PFSK-1 (cell line): ENCODE measurements around the gene ZSWIM6.

Source experiments
- FOXP2 ChIP-seq: optimal IDR thresholded peaks from 2 replicates; pipeline ENCODE3; 2011; ENCODE audit warnings: borderline replicate concordance, control low read depth, inconsistent platforms; ENCODE audit not compliant: insufficient read depth; ENCODE audit errors: extremely low read length, extremely low read depth
- POLR2AphosphoS5 ChIP-seq: IDR thresholded peaks from 2 replicates; pipeline ENCODE4 v1.6.1; 2012; ENCODE audit warnings: low read depth, mild to moderate bottlenecking, control low read depth, low read length, moderate library complexity
- SIN3A ChIP-seq: IDR thresholded peaks from 2 replicates; pipeline ENCODE4 v1.6.1; 2012; ENCODE audit warnings: mild to moderate bottlenecking, low read length, moderate library complexity, borderline replicate concordance; ENCODE audit not compliant: insufficient read depth
- TAF1 ChIP-seq: IDR thresholded peaks from 2 replicates; pipeline ENCODE4 v1.6.1; 2012; ENCODE audit warnings: low read length, control low read depth, borderline replicate concordance; ENCODE audit not compliant: insufficient read depth
- TF ChIP-seq, protein P1 (sequence below), 2 experiments: IDR thresholded peaks; 2 replicates each; pipeline versions ENCODE4 v1.6.1 to v1.8.0; 2011 to 2012; ENCODE audit warnings: low read depth in 2 of 2, low read length in 2 of 2, control low read depth in 1 of 2, inconsistent platforms in 1 of 2, mild to moderate bottlenecking in 1 of 2, moderate library complexity in 1 of 2; ENCODE audit not compliant: insufficient read depth in 1 of 2

The ZSWIM6 gene

DNA sequence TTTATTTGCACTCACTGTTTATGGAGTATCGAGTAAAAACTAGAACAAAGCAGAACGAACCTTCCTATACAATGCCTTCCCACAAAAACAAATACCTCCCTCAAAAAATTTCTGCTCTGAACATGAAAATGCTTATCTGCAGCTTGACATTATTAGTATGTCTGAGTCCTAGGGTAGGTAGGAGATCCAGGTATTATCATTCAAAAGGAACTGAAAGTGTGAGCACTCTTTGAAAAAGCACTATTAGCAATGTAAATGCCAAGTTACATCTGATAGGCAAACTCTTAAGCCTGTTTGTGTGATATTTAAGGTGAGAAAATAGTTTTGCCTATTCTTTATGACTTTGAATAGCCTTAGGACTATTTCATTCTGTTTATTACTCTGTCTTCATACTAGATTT lies 47.6 kb downstream of the ZSWIM6 start:
- TF ChIP-seq FOXP2 (no peak), TAF1 (no peak), SIN3A (no peak), POLR2AphosphoS5 (no peak)
- TF ChIP-seq, protein P1, sequence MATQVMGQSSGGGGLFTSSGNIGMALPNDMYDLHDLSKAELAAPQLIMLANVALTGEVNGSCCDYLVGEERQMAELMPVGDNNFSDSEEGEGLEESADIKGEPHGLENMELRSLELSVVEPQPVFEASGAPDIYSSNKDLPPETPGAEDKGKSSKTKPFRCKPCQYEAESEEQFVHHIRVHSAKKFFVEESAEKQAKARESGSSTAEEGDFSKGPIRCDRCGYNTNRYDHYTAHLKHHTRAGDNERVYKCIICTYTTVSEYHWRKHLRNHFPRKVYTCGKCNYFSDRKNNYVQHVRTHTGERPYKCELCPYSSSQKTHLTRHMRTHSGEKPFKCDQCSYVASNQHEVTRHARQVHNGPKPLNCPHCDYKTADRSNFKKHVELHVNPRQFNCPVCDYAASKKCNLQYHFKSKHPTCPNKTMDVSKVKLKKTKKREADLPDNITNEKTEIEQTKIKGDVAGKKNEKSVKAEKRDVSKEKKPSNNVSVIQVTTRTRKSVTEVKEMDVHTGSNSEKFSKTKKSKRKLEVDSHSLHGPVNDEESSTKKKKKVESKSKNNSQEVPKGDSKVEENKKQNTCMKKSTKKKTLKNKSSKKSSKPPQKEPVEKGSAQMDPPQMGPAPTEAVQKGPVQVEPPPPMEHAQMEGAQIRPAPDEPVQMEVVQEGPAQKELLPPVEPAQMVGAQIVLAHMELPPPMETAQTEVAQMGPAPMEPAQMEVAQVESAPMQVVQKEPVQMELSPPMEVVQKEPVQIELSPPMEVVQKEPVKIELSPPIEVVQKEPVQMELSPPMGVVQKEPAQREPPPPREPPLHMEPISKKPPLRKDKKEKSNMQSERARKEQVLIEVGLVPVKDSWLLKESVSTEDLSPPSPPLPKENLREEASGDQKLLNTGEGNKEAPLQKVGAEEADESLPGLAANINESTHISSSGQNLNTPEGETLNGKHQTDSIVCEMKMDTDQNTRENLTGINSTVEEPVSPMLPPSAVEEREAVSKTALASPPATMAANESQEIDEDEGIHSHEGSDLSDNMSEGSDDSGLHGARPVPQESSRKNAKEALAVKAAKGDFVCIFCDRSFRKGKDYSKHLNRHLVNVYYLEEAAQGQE (IDR thresholded peaks at IDR 0.05; ENCODE audit: insufficient read depth in 1 of 2, low read depth in 2 of 2, low read length in 2 of 2): no peak

DNA sequence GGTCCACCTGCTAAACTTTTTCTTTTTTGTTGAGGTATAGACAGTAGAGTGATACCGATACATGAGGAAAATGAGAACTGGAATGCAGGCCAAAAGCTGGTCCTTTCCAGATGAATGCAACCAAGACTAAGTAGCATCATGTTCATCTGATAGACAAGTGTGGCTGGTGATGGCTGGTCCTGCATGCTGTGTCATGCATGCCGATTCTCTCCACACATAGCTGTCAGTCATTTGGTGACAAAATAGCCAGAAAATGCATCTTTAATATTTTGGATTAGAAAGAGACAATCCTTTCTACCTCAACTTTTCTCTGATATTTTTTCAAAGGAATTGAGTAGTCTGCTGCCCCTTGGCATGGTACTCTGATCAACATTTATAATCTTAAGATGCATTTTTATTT lies 49.9 kb downstream of the ZSWIM6 start:
- TF ChIP-seq, protein P1 (IDR thresholded peaks at IDR 0.05; ENCODE audit: insufficient read depth in 1 of 2, low read depth in 2 of 2, low read length in 2 of 2): no peak
- no peak for TF ChIP-seq SIN3A
- no peak for TF ChIP-seq FOXP2
- no peak for TF ChIP-seq POLR2AphosphoS5
- no peak for TF ChIP-seq TAF1

DNA sequence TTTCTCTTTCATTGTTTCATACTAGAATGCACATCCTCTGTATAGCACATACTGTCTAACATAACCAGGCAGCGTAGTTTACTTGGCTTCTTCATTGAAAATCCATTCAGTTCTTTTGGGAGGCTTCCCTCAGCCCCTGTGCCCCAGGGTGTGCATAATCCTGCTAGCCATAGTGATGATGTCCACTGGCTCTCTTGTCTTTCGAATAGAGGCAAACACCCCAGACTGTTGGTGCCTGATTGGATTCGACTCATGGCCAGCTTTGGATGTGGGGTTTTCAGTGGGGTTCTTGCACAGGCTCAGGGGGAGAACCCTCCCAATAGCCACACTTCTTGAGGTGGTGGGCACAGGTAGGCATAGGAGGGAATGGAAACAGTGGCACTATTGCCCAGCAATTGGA lies 53.6 kb downstream of the ZSWIM6 start:
- TF ChIP-seq, protein P1 (IDR thresholded peaks at IDR 0.05; ENCODE audit: insufficient read depth in 1 of 2, low read depth in 2 of 2, low read length in 2 of 2): no peak
- TF ChIP-seq POLR2AphosphoS5 (no peak), SIN3A (no peak), TAF1 (no peak), FOXP2 (no peak)

DNA sequence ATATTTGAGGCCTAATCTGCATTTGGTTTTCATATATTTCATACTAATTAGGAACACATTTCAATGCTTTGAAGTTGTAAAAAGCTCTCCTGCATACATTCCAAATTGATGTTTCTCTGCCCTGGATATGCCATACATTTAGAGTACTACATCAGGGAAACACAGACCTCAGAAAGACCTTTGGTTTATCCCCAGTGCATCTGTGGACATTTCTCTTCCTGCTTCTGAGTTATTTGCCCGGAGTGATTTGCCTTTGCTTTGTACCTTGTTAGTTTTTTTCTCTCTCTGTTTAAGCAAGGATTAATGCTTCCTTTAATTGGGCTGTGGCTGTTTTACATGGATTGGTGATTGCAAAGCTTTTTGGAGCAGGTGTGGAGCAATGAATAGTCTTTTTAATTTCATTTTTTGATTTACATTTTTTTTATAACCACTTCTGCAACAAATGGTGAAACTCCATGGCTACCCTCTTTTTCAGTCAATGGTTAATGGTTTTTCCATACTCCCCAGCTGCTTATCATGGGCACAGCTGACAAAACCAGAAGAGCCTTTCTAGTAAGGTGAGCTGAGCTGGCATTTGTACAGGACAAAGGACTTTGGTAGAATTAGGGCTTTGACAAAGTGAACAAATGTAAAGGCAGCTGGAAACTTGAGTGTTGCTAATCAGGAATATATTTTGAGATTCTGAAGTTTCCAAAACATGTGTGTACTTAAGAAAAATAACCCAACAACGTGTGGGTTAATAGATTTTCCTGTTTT lies 54.2 kb downstream of the ZSWIM6 start:
- no peak for TF ChIP-seq POLR2AphosphoS5
- TF ChIP-seq, protein P1 (IDR thresholded peaks at IDR 0.05; ENCODE audit: insufficient read depth in 1 of 2, low read depth in 2 of 2, low read length in 2 of 2): no peak
- no peak for TF ChIP-seq TAF1
- no peak for TF ChIP-seq FOXP2
- TF ChIP-seq SIN3A: no peak

DNA sequence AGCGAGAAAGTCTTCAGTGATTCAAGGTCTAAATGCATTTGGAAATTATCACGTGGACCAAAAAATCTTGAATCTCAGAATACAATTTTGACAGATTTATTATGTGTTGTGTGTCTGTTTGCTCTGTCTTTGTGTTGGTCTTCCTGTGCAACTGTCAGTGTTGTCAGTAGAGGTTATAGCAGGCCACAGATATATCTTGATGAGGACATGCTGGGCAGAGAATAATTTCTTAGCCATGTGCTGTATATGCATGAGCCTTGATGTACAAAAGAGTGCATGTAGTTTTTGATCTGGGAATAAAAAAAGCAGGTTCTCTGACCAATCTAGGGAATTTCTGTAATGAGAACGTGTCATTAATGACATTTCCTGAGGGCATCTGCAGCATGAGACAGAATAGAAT lies 57.6 kb downstream of the ZSWIM6 start:
- TF ChIP-seq TAF1 (no peak), FOXP2 (no peak), SIN3A (no peak), POLR2AphosphoS5 (no peak)
- TF ChIP-seq, protein P1 (IDR thresholded peaks at IDR 0.05; ENCODE audit: insufficient read depth in 1 of 2, low read depth in 2 of 2, low read length in 2 of 2): no peak
